GM19043 (cell line): ENCODE measurements around the gene THSD8.
"Not testable (repeated sequence)": the region's sequence is repeated elsewhere in the genome, so short reads cannot be mapped to it uniquely, and the experiment has no call there.

ENCODE experiments used
- ATAC-seq: cut with Tn5 transposase; IDR thresholded peaks from one replicate; pipeline ENCODE4 v1.9.1; 2021; ENCODE audit warnings: low read depth; ENCODE audit not compliant: unreplicated experiment

The THSD8 gene

DNA sequence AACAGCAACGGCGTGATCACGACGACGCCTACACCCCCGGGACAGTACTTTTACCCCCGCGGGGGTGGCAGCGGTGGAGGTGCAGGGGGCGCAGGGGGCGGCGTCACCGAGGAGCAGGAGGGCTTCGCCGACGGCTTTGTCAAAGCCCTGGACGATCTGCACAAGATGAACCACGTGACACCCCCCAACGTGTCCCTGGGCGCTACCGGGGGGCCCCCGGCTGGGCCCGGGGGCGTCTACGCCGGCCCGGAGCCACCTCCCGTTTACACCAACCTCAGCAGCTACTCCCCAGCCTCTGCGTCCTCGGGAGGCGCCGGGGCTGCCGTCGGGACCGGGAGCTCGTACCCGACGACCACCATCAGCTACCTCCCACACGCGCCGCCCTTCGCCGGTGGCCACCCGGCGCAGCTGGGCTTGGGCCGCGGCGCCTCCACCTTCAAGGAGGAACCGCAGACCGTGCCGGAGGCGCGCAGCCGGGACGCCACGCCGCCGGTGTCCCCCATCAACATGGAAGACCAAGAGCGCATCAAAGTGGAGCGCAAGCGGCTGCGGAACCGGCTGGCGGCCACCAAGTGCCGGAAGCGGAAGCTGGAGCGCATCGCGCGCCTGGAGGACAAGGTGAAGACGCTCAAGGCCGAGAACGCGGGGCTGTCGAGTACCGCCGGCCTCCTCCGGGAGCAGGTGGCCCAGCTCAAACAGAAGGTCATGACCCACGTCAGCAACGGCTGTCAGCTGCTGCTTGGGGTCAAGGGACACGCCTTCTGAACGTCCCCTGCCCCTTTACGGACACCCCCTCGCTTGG, 9.6 kb upstream of the THSD8 start:
- ATAC-seq = no peak

DNA sequence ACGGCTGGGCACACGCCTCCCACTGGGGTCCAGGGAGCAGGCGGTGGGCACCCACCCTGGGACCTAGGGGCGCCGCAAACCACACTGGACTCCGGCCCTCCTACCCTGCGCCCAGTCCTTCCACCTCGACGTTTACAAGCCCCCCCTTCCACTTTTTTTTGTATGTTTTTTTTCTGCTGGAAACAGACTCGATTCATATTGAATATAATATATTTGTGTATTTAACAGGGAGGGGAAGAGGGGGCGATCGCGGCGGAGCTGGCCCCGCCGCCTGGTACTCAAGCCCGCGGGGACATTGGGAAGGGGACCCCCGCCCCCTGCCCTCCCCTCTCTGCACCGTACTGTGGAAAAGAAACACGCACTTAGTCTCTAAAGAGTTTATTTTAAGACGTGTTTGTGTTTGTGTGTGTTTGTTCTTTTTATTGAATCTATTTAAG, 9.0 kb upstream of the THSD8 start:
- no peak for ATAC-seq

DNA sequence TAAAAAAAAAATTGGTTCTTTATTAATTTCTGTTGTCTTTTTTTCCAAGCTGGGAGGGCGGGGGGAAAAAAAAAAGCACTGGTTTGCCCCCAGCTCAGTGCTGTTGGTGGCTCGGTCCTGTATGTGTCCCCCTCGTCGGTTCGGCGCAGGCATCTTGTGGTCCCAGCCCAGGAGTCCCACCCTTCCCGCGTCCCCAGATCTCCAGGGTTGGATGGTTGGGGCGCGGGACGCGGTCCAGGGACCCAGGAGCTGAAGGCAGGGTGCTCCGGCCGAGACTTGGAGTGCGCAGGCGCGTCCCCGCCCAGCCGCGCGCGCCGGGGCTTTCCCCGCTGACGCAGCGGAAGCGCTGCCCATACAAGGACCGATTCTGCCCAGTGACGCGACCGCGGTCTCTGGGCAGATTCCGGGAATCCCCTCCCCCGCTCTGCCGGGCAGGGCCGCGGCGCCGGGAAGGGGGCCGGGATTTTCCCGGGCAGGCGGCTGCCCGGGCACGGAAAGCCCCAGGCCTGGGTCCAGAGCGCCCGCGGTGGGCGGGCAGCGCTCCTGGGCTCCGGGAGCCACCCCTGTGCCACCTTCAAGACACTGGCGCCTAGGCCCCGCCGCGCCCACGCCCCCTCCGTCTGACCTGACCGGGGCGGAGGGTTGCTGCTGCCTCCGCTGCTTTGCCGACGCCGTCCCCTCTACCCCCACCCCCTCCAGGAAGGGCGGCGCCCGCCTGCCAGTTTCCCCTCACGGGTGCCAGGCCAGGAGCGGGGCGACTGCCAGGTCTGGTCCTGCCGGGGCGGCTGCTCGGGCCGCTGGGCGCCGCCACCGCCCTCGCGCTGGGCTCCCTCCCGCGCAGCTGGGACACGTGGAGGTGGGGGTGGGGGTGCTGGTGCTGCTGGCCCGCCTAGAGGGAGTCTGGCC, 8.3 kb upstream of the THSD8 start:
- no peak for ATAC-seq

- no peak for ATAC-seq
Observed at GRCh38 chr19:12794196-12794941, 7.5 kb upstream of the THSD8 start.

GRCh38 chr19:12794971-12795381, 6.9 kb upstream of the THSD8 start:
- no peak for ATAC-seq

GRCh38 chr19:12796146-12797071, 5.5 kb upstream of the THSD8 start:
- no peak for ATAC-seq

GRCh38 chr19:12797141-12797587, 4.7 kb upstream of the THSD8 start:
- no peak for ATAC-seq

- ATAC-seq = not testable (repeated sequence)
Observed at GRCh38 chr19:12797607-12798006, 4.3 kb upstream of the THSD8 start.

DNA sequence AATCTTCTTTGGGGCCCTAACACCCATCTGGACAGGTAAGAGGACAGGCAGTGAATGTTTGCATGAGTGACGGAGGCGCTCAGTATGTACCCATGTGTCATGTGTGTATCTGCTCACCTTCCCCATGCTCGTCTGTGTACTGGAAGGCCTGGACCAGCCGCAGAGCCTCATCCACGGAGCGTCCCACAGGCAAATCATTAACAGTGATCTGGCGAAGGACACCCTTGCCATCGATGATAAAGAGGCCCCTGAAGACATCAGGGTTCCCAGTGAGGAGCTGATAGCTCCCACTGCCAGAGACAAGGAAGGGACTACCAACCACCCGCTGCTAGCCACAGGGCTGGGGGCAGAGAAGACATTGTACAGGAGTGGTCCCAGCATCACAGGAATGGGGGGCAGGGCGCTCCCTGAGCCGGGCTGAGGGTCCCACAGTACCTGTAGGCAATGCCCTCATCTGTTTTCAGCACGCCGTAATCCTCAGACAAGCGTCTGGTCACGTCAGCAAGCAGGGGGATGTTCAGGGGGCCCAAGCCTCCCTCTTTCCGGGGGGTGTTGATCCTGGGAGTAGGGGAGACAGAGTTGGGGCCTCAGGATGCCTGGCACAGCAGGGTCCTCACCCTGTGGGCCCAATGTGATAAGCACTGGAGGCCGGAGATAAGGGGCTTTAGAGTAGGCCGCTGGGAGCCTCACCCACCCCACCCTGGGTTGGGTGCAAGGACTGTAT, 2.0 kb upstream of the THSD8 start:
- no peak for ATAC-seq

- ATAC-seq = no peak
Observed at GRCh38 chr19:12800466-12800770, 1.5 kb upstream of the THSD8 start.

DNA sequence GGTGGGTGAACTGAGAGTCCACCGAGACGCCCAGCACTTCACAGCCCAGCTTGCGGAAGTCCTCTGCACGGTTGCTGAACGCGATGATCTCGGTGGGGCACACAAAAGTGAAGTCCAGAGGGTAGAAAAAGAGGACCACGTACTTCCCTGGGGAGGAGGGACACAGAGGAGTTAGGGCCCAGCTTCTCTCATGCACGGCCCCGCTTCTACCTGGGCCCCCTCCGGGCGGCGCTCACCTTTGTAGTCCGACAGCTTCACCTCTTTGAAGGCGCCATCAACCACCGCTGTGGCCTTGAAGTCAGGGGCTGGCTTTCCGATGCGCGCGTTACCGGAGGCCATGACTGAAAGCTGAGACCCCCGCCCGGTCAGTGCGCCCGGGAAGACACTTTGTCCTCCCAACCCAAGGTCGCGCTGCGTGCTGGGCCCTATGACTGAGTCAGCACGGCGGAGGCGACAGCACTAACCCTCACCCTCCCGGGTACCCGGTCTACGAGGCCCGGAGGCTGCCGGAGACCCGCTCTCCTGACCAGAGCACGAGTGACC, 875 bp upstream of the THSD8 start:
- ATAC-seq = no peak

GRCh38 chr19:12802267-12803106, 618 bp downstream of the THSD8 start:
- no peak for ATAC-seq

DNA sequence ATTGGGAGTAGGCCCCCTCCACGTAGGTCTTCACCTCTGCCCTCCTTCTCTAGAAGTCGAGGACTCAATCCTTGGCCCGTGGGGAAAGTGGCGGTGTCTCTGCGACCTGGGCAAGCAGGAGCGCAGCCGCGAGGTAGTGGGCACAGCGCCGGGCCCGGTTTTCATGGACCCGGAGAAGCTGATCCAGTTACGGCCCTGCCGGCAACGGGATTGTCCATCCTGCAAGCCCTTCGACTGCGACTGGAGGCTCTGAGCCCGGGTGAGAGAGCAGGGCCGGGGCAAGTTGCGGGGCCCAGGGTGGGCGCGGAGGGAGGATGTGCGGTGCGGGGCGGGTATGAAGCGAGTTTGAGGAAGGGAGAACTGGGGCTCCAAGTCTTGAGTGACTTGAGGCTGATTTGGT, 2.2 kb downstream of the THSD8 start:
- no peak for ATAC-seq

- no peak for ATAC-seq
Observed at GRCh38 chr19:12806242-12807081, 4.6 kb downstream of the THSD8 start, which contains the start of gene RNASEH2A. Gene RNASEH2A (plus strand): TSS chr19:12806584. CDS start chr19:12806674, 90 bp downstream.

GRCh38 chr19:12815088-12815487, 13.2 kb downstream of the THSD8 start:
- no peak for ATAC-seq

- ATAC-seq = not testable (repeated sequence)
Observed at GRCh38 chr19:12817188-12817587, 15.3 kb downstream of the THSD8 start.

DNA sequence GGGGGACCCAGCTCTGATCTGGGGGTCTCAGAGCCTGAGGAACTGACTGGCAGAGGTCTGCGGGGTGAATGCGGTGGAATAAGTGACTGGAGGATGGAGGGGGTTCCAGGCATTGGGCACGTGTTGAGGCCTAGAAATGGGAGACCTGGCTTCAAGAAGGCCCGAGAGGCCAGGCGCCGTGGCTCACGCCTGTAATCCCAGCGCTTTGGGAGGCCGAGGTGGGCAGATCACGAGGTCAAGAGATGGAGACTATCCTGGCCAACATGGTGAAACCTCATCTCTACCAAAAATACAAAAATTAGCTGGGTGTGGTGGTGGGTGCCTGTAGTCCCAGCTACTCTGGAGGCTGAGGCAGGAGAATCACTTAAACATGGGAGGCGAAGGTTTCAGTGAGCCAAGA, 15.9 kb downstream of the THSD8 start:
- not testable (repeated sequence) for ATAC-seq
